Heart left ventricle (tissue), 16 donors: Measurements from ENCODE around the gene CACNB2. TPM values are rescaled to one million over a fixed set of nuclear protein-coding genes. Genes with fewer than 3 reads are reported as not detected.

Source experiments
- ATAC-seq, 4 donors: fragments of 200-7000 bp; cut with Tn5 transposase; one replicate each; pipeline ENCODE4 v1.9.1; 2020 to 2022; ENCODE audit warnings: moderate library complexity in 4 of 4, mild to moderate bottlenecking in 3 of 4, moderate number of reproducible peaks in 1 of 4
- DNase-seq, 5 donors: peaks; one replicate each; pipeline ENCODE4 v3.0.0-alpha.2; 2020
- H3K27ac ChIP-seq, 12 donors: fragments of 200-600 bp; sonication (generic) in 4 of 12; one replicate each; pipeline versions ENCODE4 v1.5.0 to v1.8.0; 2016 to 2022; ENCODE audit warnings: mild to moderate bottlenecking in 2 of 12
- H3K27me3 ChIP-seq, 9 donors: fragments of 200-600 bp; sonication (generic) in 2 of 9; one replicate each; pipeline versions ENCODE4 v1.5.1 to v1.8.0; 2016 to 2022; ENCODE audit warnings: mild to moderate bottlenecking in 3 of 9
- H3K36me3 ChIP-seq, 9 donors: fragments of 200-600 bp; sonication (generic) in 2 of 9; one replicate each; pipeline versions ENCODE4 v1.5.0 to v1.8.0; 2018 to 2022; ENCODE audit warnings: mild to moderate bottlenecking in 2 of 9
- H3K4me1 ChIP-seq, 12 donors: fragments of 200-600 bp; sonication (generic) in 4 of 12; one replicate each; pipeline versions ENCODE4 v1.5.0 to v1.8.0; 2016 to 2022; ENCODE audit warnings: mild to moderate bottlenecking in 3 of 12
- H3K4me3 ChIP-seq, 12 donors: fragments of 200-600 bp; sonication (generic) in 4 of 12; one replicate each; pipeline versions ENCODE4 v1.5.0 to v1.8.0; 2017 to 2022; ENCODE audit warnings: mild to moderate bottlenecking in 9 of 12, moderate library complexity in 4 of 12
- H3K9me3 ChIP-seq, 12 donors: fragments of 200-600 bp; sonication (generic) in 4 of 12; one replicate each; pipeline versions ENCODE4 v1.5.0 to v1.8.0; 2016 to 2022; ENCODE audit warnings: mild to moderate bottlenecking in 1 of 12
- POLR2A ChIP-seq, 2 donors: fragments of 450-650 bp; IDR thresholded peaks; one replicate each; pipeline ENCODE4 v1.6.1; 2017; ENCODE audit warnings: antibody characterized with exemption in 2 of 2, mild to moderate bottlenecking in 2 of 2, moderate library complexity in 2 of 2
- WGBS, 4 donors: extraction: QIAGEN DNeasy Blood & Tissue Kit in 2 of 4; methylation state at CpG; one replicate each; pipeline versions ENCODE4 v1.1.5 to v1.1.7; 2013 to 2018; 5-methylcytosine and 5-hydroxymethylcytosine counted together
- intact Hi-C, 10 donors: fragments of 100-400 bp; cut with DNase I; formaldehyde crosslinking; loops; one replicate each; pipeline versions ENCODE4 v1.11.1 to v1.14.2; 2022
- polyA plus RNA-seq, 2 donors: library from polyadenylated mRNA; stranded (reverse); fragments of 200-250 nt; gene quantifications; one replicate each; pipeline ENCODE4 v1.2.3, GENCODE V29; 2013
- total RNA-seq, 9 donors: library from RNA; depleted of rRNA in 2 of 9; stranded (reverse); fragments of >200 nt in 2 of 9; fragmentation: NEBNext Ultra II Directional in 3 of 9; extraction: Animal tissue kit (Norgen Biotek cat#: 25700) in 3 of 9; gene quantifications; one replicate each; pipeline versions ENCODE4 v1.1.0 to v1.2.4, GENCODE V29; 2016 to 2023
- TF ChIP-seq, protein P1 (sequence below), 12 donors: fragments of 200-600 bp; sonication (generic) in 4 of 12; IDR thresholded peaks; one replicate each; pipeline versions ENCODE4 v1.5.0 to v1.8.0; 2018 to 2022; ENCODE audit warnings: antibody characterized with exemption in 12 of 12, mild to moderate bottlenecking in 5 of 12
- donor health status: ischemic (EF 13 %, LVEDD 7.1; RV severe dilation, severe dysfunction).
- donor health status: healthy with polysubstance abuse.
- donor health status: DM: no; HTN: yes; CAD: no.
- donor health status: DM: no; HTN: no; CAD: no.
- donor health status: ischemic (EF 25% LVEDD 6.9; RV normal size, moderate dysfunction).
- donor health status: ischemic (EF 25% LVEDD 5.7; RV mildly dilated, moderate dysfunction).
- donor health status: healthy.
- donor health status: DM: yes; HTN: yes; CAD: no.
- donor health status: ischemic (EF 35%, LVEDD 5.7; RV mildly dilated, moderate dysfunction).
- donor health status: nonischemic (EF 11% LVEDD 7.7; RV severe dilation, severe dysfunction).
- donor health status: DM: yes; HTN: yes; CAD: no.
- donor health status: PGD.
- donor health status: ischemic (EF 29% LVEDD 5.4; RV normal size, mild dysfunction).
- donor health status: nonischemic (EF 23%, LVEDD 6.1; RV moderate dilation, normal function).

The CACNB2 gene
- total and polyA plus RNA-seq, 11 donors: 11.4 to 63.2 (median 33.2) TPM

DNA sequence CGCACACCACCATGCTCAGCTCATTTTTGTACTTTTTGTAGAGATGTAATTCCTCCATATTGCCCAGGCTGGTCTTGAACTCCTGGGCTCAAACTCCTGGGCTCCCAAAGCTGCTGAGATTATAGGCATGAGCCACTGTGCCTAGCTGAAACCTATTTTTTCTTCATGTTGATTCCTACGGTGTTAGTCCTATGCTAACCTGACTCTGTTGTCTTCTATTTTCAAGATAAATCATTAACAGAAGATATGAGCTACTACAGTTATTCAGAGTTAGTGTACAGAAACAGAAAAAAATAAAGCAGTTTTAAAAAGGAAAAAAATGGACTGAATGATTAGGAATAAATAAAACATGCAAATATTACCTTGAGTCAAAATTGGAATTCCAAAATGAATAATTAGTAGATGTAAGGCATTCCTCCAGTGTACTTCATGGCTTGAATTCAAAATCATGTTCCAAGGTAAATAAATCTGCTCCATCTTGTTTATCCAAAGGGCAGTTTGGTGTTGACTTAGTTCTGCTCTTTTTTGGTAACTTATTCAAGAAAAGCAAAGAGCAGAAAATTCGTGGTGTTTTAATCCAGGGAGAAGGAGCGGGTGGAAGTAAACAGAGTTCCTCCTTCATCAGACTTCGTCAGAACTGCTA, 185.8 kb downstream of the CACNB2 start:
- WGBS, 4 donors: 65 to 77% (median 71%) methylated on average over 5 of the region's 5 CpGs
- intact Hi-C loops: no loop called here
- Histone ChIP-seq H3K36me3 (no peaks in the 10 kb centered on the region), H3K4me1 (peaks cover 0 to 6% (median 0%) of the 10 kb centered on the region in 12 donors), H3K27me3 (no peaks in the 10 kb centered on the region), H3K4me3 (no peak overlapping the region), H3K27ac (peak overlapping the region in 3 of 12 donors; percentile 26 to 65 (median 54)), H3K9me3 (no peaks in the 10 kb centered on the region)
- no peak for ATAC-seq
- TF ChIP-seq, protein P1, sequence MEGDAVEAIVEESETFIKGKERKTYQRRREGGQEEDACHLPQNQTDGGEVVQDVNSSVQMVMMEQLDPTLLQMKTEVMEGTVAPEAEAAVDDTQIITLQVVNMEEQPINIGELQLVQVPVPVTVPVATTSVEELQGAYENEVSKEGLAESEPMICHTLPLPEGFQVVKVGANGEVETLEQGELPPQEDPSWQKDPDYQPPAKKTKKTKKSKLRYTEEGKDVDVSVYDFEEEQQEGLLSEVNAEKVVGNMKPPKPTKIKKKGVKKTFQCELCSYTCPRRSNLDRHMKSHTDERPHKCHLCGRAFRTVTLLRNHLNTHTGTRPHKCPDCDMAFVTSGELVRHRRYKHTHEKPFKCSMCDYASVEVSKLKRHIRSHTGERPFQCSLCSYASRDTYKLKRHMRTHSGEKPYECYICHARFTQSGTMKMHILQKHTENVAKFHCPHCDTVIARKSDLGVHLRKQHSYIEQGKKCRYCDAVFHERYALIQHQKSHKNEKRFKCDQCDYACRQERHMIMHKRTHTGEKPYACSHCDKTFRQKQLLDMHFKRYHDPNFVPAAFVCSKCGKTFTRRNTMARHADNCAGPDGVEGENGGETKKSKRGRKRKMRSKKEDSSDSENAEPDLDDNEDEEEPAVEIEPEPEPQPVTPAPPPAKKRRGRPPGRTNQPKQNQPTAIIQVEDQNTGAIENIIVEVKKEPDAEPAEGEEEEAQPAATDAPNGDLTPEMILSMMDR (IDR thresholded peaks at IDR 0.05): no peak
- TF ChIP-seq POLR2A (IDR thresholded peaks at IDR 0.05): no peak
- DNase-seq: no peak

GRCh38 chr10:18328941-18329340, 188.7 kb downstream of the CACNB2 start:
- ATAC-seq (no peak), DNase-seq (no peak)
- intact Hi-C loops: no loop called here
- Histone ChIP-seq H3K27me3 (no peaks in the 10 kb centered on the region), H3K27ac (no peak overlapping the region), H3K4me3 (no peak overlapping the region), H3K4me1 (peaks cover 0 to 23% (median 8%) of the 10 kb centered on the region in 12 donors), H3K36me3 (no peaks in the 10 kb centered on the region), H3K9me3 (no peaks in the 10 kb centered on the region)
- no peak for TF ChIP-seq POLR2A (IDR thresholded peaks at IDR 0.05)
- TF ChIP-seq, protein P1 (IDR thresholded peaks at IDR 0.05): no peak
- 91 to 97% (median 94%) methylated on average over 2 of the region's 2 CpGs for WGBS, 4 donors

DNA sequence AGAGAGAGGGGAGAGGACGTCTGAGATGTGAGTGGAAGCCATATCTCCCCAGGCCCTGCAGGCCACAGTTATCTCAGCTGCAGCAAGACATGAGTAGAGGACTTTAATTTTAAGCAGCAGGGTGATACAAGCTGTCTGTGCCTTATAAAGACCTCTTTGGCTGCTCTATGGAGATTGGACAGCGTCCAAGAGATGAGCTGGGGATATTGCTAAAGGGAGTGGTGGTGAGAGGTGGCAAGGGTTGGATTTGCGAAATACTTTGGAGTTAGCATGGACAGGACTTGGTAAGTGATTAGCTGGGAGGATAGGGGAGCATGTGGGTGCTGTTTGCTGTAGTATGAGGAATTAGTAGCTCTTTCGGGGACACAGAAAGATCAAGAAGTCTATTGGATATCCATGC, 191.8 kb downstream of the CACNB2 start:
- peak overlapping the region in 9 of 12 donors; percentile 24 to 62 (median 40) for H3K27ac ChIP-seq

DNA sequence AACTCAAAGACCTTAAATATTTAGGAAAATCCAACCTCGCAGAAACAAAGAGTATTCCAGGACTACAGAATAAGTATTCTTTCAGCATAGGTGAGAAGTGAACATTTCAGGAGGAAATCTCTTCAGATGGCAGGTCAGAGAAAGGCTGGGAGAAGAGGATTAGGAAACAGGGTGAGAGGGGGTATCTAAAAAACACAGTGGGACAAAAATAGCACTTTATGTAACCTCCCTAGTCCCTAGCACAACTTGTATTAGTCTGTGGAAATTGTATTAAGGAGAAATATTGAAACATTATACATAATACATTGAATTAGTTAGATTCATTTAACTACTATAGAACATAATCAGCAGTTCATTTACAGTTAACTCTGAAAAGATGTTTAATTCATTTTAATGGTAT, 192.3 kb downstream of the CACNB2 start:
- intact Hi-C loops: no loop called here
- ATAC-seq (peak in 2 of 4 donors; percentile 37 to 55), DNase-seq (no peak)
- Histone ChIP-seq H3K9me3 (no peaks in the 10 kb centered on the region), H3K36me3 (no peaks in the 10 kb centered on the region), H3K27me3 (no peaks in the 10 kb centered on the region), H3K27ac (peak overlapping the region in 10 of 12 donors; percentile 9 to 62 (median 38)), H3K4me1 (peaks cover 0 to 24% (median 8%) of the 10 kb centered on the region in 12 donors), H3K4me3 (no peak overlapping the region)
- TF ChIP-seq, protein P1 (IDR thresholded peaks at IDR 0.05): no peak
- TF ChIP-seq POLR2A (IDR thresholded peaks at IDR 0.05): no peak
- WGBS, 4 donors: 81 to 89% (median 84%) methylated on average over 1 of the region's 1 CpG

More for the DNA sequence above, 191.8 kb downstream of the CACNB2 start:
- Histone ChIP-seq H3K4me3 (no peak overlapping the region), H3K4me1 (peaks cover 0 to 24% (median 8%) of the 10 kb centered on the region in 12 donors), H3K9me3 (no peaks in the 10 kb centered on the region), H3K27me3 (no peaks in the 10 kb centered on the region), H3K36me3 (no peaks in the 10 kb centered on the region)
- no peak for DNase-seq
- WGBS, 4 donors: 59 to 68% (median 65%) methylated on average over 4 of the region's 4 CpGs
- no peak for TF ChIP-seq POLR2A (IDR thresholded peaks at IDR 0.05)
- TF ChIP-seq, protein P1 (IDR thresholded peaks at IDR 0.05): no peak
- intact Hi-C loops: no loop called here
- peak in 2 of 4 donors; percentile 15 to 22 for ATAC-seq
